ENCODE results near the gene POLR3G. TPM values are rescaled to one million over a fixed set of nuclear protein-coding genes. Genes with fewer than 3 reads are reported as not detected.

POLR3G gene
- total RNA-seq, 1 experiment from 2014 or later: 23.4 TPM

DNA sequence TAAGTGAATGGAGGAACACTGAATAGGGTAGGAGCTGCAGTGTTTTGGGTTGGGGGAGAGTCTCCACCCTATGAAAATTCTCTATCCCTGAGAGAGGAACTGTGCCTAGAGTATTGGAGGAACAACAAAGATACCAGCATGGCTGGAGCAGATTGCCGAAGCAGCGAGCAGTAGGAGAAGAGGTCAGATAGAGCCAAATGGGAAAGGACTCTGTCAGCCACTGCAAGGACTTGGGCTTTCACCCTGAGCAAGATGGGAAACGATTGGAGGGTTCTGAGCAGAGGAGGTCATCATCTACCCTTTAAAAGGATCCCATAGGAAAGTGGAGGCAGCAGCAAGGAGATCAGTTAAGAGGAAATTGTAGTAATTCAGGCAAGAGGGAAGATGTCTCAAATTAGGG lies 59.1 kb downstream of the POLR3G start:
- Histone ChIP-seq H3K9me3 (ENCODE audit: control insufficient read depth, insufficient read depth, low read depth, low read length) (no peaks in the 10 kb centered on the region), H3K4me1 (ENCODE audit: control insufficient read depth, insufficient read depth, low read length) (peaks cover 4% of the 10 kb centered on the region), H3K36me3 (ENCODE audit: control insufficient read depth, insufficient read depth, low read length) (peaks cover 3% of the 10 kb centered on the region; the same call in 1 of the 2 replicates), H3K27me3 (ENCODE audit: control insufficient read depth, insufficient read depth, low read length) (peaks cover 28% of the 10 kb centered on the region), H3K27ac (ENCODE audit: low read length) (no peak overlapping the region), H3K4me3 (ENCODE audit: low read depth in 2 of 2, low read length in 2 of 2) (no peak overlapping the region)
- intact Hi-C loops (cut with micrococcal nuclease; ENCODE audit: unreplicated experiment) (no loop called here), in situ Hi-C loops (cut with HindIII; ENCODE audit: low pct_unique_long_range_greater_than_20kb, low sequenced_read_pairs) (no loop called here)
- no peak for TF ChIP-seq POLR2AphosphoS5 (IDR thresholded peaks at IDR 0.05; ENCODE audit: low read depth, low read length)
- no TSS peak for BruUV-seq (replicated peaks)
- ChIA-PET POLR2A (interaction anchor here (0.6 kb wide), 1 partner anchor 127 kb away, joined by 3 read pairs; no protein-coding TSS in a partner anchor), CTCF (no interaction called here)
- ATAC-seq: no peak
- DNase-seq (ENCODE audit: low read depth, low spot score): no peak

DNA sequence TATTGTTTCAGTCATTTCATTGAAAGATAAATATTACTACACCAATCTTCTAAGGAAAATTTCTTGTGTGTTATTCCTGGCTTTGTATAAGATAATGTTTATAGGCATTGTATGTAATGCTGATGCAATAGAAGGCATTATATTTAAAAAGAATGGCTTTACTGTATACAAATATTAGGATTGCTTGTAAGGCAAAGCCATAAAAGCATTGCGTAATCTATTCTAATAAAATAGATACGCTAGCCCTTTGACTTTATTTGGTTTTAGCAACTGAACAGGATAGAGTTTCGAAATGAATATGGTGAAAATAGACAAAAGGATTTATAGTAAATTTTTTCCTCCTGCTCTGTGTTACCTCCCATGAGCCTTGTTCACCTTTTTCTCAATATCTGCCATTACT lies 60.3 kb downstream of the POLR3G start:
- in situ Hi-C loops (cut with HindIII; ENCODE audit: low pct_unique_long_range_greater_than_20kb, low sequenced_read_pairs) (no loop called here), intact Hi-C loops (cut with micrococcal nuclease; ENCODE audit: unreplicated experiment) (no loop called here)
- no peak for TF ChIP-seq SIN3A (IDR thresholded peaks at IDR 0.05; ENCODE audit: borderline replicate concordance, insufficient read depth, low read depth, low read length)
- no peak for TF ChIP-seq POLR2AphosphoS5 (IDR thresholded peaks at IDR 0.05; ENCODE audit: low read depth, low read length)
- no peak for TF ChIP-seq TCF7L2 (IDR thresholded peaks at IDR 0.05; ENCODE audit: low read depth, low read length)
- TF ChIP-seq, protein P1, sequence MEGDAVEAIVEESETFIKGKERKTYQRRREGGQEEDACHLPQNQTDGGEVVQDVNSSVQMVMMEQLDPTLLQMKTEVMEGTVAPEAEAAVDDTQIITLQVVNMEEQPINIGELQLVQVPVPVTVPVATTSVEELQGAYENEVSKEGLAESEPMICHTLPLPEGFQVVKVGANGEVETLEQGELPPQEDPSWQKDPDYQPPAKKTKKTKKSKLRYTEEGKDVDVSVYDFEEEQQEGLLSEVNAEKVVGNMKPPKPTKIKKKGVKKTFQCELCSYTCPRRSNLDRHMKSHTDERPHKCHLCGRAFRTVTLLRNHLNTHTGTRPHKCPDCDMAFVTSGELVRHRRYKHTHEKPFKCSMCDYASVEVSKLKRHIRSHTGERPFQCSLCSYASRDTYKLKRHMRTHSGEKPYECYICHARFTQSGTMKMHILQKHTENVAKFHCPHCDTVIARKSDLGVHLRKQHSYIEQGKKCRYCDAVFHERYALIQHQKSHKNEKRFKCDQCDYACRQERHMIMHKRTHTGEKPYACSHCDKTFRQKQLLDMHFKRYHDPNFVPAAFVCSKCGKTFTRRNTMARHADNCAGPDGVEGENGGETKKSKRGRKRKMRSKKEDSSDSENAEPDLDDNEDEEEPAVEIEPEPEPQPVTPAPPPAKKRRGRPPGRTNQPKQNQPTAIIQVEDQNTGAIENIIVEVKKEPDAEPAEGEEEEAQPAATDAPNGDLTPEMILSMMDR (IDR thresholded peaks at IDR 0.05): no peak
- TF ChIP-seq, protein P2, sequence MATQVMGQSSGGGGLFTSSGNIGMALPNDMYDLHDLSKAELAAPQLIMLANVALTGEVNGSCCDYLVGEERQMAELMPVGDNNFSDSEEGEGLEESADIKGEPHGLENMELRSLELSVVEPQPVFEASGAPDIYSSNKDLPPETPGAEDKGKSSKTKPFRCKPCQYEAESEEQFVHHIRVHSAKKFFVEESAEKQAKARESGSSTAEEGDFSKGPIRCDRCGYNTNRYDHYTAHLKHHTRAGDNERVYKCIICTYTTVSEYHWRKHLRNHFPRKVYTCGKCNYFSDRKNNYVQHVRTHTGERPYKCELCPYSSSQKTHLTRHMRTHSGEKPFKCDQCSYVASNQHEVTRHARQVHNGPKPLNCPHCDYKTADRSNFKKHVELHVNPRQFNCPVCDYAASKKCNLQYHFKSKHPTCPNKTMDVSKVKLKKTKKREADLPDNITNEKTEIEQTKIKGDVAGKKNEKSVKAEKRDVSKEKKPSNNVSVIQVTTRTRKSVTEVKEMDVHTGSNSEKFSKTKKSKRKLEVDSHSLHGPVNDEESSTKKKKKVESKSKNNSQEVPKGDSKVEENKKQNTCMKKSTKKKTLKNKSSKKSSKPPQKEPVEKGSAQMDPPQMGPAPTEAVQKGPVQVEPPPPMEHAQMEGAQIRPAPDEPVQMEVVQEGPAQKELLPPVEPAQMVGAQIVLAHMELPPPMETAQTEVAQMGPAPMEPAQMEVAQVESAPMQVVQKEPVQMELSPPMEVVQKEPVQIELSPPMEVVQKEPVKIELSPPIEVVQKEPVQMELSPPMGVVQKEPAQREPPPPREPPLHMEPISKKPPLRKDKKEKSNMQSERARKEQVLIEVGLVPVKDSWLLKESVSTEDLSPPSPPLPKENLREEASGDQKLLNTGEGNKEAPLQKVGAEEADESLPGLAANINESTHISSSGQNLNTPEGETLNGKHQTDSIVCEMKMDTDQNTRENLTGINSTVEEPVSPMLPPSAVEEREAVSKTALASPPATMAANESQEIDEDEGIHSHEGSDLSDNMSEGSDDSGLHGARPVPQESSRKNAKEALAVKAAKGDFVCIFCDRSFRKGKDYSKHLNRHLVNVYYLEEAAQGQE (IDR thresholded peaks at IDR 0.05; ENCODE audit: insufficient read depth in 1 of 2, low read depth in 2 of 2, low read length in 1 of 2): no peak
- Histone ChIP-seq H3K4me1 (ENCODE audit: control insufficient read depth, insufficient read depth, low read length) (peaks cover 4% of the 10 kb centered on the region), H3K27me3 (ENCODE audit: control insufficient read depth, insufficient read depth, low read length) (peaks cover 28% of the 10 kb centered on the region), H3K27ac (ENCODE audit: low read length) (no peak overlapping the region), H3K9me3 (ENCODE audit: control insufficient read depth, insufficient read depth, low read depth, low read length) (no peaks in the 10 kb centered on the region), H3K36me3 (ENCODE audit: control insufficient read depth, insufficient read depth, low read length) (no peaks in the 10 kb centered on the region), H3K4me3 (ENCODE audit: low read depth in 2 of 2, low read length in 2 of 2) (no peak overlapping the region)
- CTCF ChIA-PET: no interaction called here
- POLR2A ChIA-PET: no interaction called here
- DNase-seq (ENCODE audit: low read depth, low spot score) (no peak), ATAC-seq (no peak)
- BruUV-seq (replicated peaks): no TSS peak

DNA sequence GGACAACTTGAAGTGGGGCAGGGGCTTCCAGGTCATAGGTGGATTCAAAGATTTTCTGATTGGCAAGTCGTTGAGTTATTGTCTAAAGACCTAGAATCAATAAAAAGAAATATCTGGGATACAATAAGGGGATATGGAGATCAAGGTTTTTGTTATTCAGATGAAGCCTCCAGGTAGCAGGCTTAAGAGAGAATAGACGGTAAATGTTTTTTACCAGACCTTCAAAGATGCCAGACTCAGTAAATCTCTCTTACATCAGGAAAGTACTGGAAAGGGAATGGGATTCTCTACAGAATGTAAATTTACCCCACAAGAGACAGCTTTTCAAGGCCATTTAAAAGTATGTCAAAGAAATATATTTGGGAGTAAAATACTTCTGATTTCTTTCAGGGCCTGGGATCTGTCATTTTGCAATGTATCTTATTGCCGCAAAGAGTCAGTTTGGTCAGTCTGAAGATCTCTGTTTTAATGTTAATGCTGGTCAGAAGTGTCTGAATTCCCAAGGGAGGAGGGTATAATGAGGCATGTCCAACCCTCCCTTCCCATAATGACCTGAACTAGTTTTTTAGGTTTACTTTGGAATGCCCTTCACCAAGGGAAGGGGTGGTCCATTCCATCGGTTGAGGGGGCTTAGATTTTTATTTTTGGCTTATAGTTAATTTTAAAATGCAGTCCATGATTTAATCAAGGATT lies 68.3 kb downstream of the POLR3G start:
- no peak overlapping the region for H3K4me3 ChIP-seq (ENCODE audit: low read depth in 2 of 2, low read length in 2 of 2)
- DNase-seq (ENCODE audit: low read depth, low spot score) (no peak), ATAC-seq (no peak)
- TF ChIP-seq TCF7L2 (IDR thresholded peaks at IDR 0.05; ENCODE audit: low read depth, low read length) (no peak), SIN3A (IDR thresholded peaks at IDR 0.05; ENCODE audit: borderline replicate concordance, insufficient read depth, low read depth, low read length) (no peak), POLR2AphosphoS5 (IDR thresholded peaks at IDR 0.05; ENCODE audit: low read depth, low read length) (no peak)
- TF ChIP-seq, protein P2 (IDR thresholded peaks at IDR 0.05; ENCODE audit: insufficient read depth in 1 of 2, low read depth in 2 of 2, low read length in 1 of 2): no peak
- TF ChIP-seq, protein P1 (IDR thresholded peaks at IDR 0.05): no peak
- intact Hi-C loops (cut with micrococcal nuclease; ENCODE audit: unreplicated experiment) (no loop called here), in situ Hi-C loops (cut with HindIII; ENCODE audit: low pct_unique_long_range_greater_than_20kb, low sequenced_read_pairs) (no loop called here)
- no TSS peak for BruUV-seq (replicated peaks)
- ChIA-PET CTCF (interaction anchor here (0.5 kb wide), 1 partner anchor 103 kb away, joined by 5 read pairs; no protein-coding TSS in a partner anchor), POLR2A (no interaction called here)
- no peaks in the 10 kb centered on the region for H3K4me1 ChIP-seq (ENCODE audit: control insufficient read depth, insufficient read depth, low read length)
- no peak overlapping the region for H3K27ac ChIP-seq (ENCODE audit: low read length)
- peaks cover 20% of the 10 kb centered on the region for H3K27me3 ChIP-seq (ENCODE audit: control insufficient read depth, insufficient read depth, low read length)
- H3K36me3 ChIP-seq (ENCODE audit: control insufficient read depth, insufficient read depth, low read length): no peaks in the 10 kb centered on the region
- H3K9me3 ChIP-seq (ENCODE audit: control insufficient read depth, insufficient read depth, low read depth, low read length): no peaks in the 10 kb centered on the region
